ENCODE data around the gene APBB2.

The APBB2 gene

GRCh38 chr4:40963897-40964478, 250.4 kb downstream of the APBB2 start:
- no peak for DNase-seq

- DNase-seq: no peak
Measured at GRCh38 chr4:40962551-40963180, 251.7 kb downstream of the APBB2 start.

- DNase-seq: no peak
Measured at GRCh38 chr4:40960941-40961340, 253.4 kb downstream of the APBB2 start.

GRCh38 chr4:40957281-40957680, 257.1 kb downstream of the APBB2 start:
- DNase-seq: no peak

GRCh38 chr4:40956721-40957255, 257.6 kb downstream of the APBB2 start:
- DNase-seq: no peak

GRCh38 chr4:40954088-40954668, 260.2 kb downstream of the APBB2 start:
- DNase-seq: no peak

- DNase-seq: no peak
Measured at GRCh38 chr4:40953283-40954087, 260.9 kb downstream of the APBB2 start.

GRCh38 chr4:40952672-40953071, 261.7 kb downstream of the APBB2 start:
- DNase-seq: no peak

GRCh38 chr4:40952217-40952616, 262.1 kb downstream of the APBB2 start:
- no peak for DNase-seq

- DNase-seq: no peak
Measured at GRCh38 chr4:40951026-40951425, 263.3 kb downstream of the APBB2 start.

GRCh38 chr4:40949358-40950100, 264.8 kb downstream of the APBB2 start:
- DNase-seq: no peak

GRCh38 chr4:40948014-40948413, 266.3 kb downstream of the APBB2 start:
- DNase-seq: no peak

GRCh38 chr4:40946652-40947051, 267.7 kb downstream of the APBB2 start:
- no peak for DNase-seq

- DNase-seq: no peak
Measured at GRCh38 chr4:40940756-40941155, 273.6 kb downstream of the APBB2 start.

- no peak for DNase-seq
Measured at GRCh38 chr4:40940317-40940741, 274.0 kb downstream of the APBB2 start.

- no peak for DNase-seq
Measured at GRCh38 chr4:40939856-40940255, 274.5 kb downstream of the APBB2 start.

GRCh38 chr4:40938337-40938736, 276.0 kb downstream of the APBB2 start:
- no peak for DNase-seq

GRCh38 chr4:40937140-40937725, 277.1 kb downstream of the APBB2 start:
- no peak for DNase-seq

- DNase-seq: no peak
Measured at GRCh38 chr4:40934676-40935075, 279.7 kb downstream of the APBB2 start.

GRCh38 chr4:40933272-40934053, 280.9 kb downstream of the APBB2 start:
- DNase-seq: no peak

- no peak for DNase-seq
Measured at GRCh38 chr4:40931841-40932240, 282.5 kb downstream of the APBB2 start.

All from activated CD4-positive, alpha-beta T cell treated with anti-CD3 and anti-CD28 coated beads, Interleukin-2, amount 50 U/mL, for 48 hours (primary cell).